GM19240 (cell line): ENCODE data around the gene CFAP299.
"Not testable (repeated sequence)": the region's sequence is repeated elsewhere in the genome, so short reads cannot be mapped to it uniquely, and the experiment has no call there.

Experiments
- DNase-seq: peaks from one replicate; pipeline ENCODE4 v3.0.0; 2011; ENCODE audit warnings: low spot score; ENCODE audit not compliant: insufficient read length

Gene CFAP299

DNA sequence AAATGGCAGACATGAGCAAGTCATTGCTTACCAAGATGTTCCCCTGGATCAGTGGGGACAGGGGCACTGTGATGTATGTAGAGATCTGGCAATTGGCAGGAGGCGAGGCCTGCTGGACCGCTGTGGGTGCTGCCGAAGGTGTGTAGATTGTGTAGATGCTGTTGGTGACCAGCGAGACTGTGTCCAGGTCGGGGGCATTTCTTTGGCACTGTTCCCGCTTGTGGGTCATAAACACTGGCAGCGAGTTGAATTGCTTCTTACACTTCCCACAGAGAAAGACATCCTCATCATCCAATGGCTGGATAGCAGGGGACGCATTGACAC lies 52.7 kb downstream of the CFAP299 start:
- no peak for DNase-seq

DNA sequence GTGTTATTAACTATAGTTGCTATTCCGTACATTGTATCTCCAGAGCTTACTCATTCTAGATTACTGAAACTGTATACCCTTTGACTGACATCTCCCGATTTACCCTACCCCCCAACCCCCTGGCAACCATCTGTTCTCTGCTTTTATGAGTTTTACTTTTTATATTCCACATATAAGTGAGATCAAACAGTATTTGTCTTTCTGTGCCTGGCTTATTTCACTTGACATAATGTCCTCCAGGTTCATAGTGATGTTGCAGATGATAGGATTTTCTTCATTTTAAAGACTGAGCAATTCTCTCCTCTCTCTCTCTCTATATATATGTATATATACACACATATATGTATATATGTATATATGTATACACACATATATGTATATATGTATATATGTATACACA lies 54.6 kb downstream of the CFAP299 start:
- DNase-seq: no peak

DNA sequence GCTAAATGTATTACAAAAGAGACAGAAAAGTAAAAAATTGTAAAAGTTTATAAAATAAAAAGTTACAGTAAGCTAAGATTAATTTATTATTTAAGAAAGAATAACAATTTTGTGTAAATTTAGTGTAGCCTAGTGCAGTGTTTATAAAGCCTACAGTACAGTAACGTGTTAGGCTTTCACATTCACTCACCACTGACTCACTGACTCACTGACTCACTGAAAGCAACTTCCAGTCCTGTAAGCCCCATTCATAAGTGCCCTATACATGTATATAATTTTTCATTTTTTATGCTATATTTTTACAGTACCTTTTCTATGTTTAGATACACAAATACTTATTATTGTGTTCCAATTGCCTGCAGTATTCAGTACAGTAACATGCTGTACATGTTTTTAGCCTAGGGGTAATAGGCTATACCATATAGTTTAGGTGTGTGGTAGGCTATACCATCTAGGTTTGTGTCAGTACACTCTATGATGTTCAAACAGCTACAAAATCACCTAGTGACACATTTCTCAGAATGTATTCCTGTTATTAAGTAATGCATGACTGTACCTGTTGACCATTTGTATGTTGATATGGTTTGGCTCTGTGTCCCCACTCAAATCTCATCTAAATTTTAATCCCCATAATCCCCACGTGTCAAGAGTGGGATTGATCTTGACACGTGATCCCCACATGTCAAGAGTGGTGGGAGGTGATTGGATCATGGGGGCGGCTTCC lies 57.9 kb downstream of the CFAP299 start:
- no peak for DNase-seq

DNA sequence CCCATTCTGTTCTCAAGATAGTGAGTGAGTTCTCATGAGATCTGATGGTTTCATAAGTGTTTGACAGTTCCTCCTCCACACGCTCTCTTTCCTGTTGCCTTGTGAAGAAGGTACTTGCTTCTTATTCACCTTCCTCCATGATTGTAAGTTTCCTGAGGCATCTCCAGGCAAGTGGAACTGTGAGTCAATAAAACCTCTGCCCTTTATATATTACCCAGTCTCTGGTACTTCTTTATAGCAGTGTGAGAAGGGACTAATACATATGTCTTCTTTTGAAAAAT lies 58.4 kb downstream of the CFAP299 start:
- DNase-seq: no peak

DNA sequence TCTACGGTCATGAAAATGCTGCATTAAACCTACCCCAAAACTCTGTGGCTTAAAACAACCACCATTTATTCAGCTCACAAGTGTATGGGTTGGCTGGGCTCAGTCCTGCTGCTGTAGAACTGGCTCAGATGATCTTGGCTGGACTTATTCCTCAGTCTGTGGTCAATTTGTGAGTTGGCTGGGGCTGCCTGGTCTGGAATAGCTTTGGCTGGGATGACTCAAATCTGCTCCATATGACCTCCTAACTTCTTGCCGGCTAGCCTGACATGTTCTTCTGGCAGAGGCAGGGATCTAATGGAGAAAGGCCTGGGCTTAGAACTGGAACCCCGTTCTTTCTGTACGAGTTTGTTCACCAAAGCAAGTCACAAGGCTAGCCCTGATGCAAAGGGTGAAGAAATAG lies 71.7 kb downstream of the CFAP299 start:
- no peak for DNase-seq

DNA sequence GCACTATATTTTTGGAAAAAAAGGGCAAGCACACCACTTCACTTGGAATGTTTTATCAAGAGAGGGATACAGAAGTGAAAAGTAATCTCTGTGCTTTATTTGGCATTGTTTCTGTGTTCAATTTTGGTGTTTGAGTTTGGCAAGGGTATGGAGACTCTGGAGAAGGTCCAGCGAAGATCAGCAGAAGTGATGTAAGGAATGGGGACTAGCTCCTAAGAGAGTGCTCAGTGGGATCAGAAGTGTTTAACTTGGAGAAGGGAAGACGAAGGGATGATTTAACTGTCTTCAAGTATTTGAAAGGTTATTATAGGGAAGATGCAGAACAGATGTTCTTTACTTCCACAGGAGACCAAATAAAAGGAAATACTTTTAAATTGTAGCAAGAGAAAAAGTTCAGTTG lies 74.3 kb downstream of the CFAP299 start:
- DNase-seq: no peak

DNA sequence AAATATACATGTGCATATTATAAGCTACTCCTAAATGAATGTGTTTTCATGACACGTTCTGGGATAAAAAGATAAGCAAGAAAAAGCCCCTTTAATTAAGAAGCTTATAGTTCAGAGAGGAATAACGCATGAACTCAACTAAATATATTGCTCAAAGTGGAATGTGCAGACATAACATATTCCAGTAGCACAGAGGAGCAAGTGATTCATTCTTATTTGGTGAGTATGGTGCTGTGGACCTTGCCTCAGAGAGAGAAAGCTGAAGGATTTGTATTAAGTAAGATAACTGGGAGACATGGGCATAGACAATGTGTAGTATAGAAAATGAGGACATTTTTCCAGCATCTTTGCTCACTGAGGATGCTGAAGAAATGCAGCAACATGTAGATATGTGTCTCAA lies 76.8 kb downstream of the CFAP299 start:
- no peak for DNase-seq

DNA sequence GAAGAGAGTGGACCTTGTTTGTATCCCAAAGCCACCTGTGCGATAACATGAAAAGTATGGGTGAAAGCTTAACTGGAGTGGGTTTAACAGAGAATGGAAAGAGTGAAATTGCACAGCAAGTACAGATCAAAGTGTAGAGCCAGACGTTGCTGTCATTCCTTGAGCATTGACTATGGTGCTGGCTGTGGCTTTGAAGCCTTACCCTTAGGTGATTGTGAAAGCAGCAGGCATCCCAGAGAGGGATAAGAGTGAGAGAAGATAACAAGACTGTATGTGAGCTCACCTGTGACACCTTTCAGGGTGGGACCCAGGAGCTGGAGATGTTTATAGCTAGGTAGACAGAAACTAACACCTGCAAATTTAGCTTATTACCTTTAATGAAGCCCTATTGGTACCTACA lies 77.6 kb downstream of the CFAP299 start:
- DNase-seq: no peak

DNA sequence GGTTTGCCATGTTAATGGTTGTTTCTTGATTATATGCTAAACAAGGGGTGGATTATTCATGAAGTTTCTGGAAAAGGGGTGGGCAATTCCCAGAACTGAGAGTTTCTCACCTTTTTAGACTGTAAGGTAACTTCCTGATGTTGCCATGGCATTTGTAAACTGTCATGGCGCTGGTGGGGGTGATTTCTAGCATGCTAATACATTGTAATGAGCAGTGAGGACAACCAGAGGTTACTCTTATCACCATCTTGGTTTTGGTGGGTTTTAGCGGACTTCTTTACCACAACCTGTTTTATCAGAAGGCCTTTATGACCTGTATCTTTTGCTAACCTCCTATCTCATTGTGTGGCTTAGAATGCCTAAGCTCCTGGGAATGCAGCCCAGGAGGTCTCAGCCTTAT lies 81.5 kb downstream of the CFAP299 start:
- DNase-seq: no peak

DNA sequence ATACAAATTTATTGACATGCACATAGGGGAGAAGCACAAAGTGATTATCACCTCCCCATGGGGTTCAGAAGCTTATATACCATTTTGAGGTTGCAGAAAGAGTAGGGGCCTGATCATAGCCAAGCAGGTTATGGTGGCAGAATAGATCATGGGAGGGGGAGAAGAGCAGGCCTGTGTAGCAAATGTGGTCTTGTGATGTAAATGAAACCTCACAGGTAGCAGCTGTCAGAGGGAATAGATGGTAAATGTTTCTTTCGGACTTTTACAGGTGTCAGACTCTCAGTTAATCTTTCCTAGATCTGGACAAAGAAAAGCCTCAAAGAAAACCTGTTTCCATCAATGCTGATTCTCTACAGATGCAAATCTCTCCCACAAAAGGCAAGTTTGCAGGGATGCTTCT lies 84.4 kb downstream of the CFAP299 start:
- no peak for DNase-seq

DNA sequence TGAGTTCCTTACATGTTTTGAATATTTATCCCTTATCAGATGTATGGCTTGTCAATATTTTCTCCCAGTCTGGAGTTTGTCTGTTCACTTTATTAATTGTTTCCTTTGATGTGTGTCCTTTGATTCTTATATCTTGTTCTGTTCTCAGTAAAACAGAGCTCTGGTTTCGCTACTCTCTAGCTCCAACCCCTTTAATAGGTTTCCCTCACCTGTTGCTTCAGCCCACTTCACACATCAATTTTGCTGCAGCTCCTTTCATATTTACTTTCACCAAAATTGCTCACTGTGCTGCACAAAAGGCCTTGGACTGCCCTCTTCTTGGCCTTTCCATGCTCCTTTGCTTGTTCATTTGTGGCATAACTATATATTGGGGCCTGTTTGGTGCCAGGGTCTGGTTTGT lies 85.1 kb downstream of the CFAP299 start:
- DNase-seq: no peak

DNA sequence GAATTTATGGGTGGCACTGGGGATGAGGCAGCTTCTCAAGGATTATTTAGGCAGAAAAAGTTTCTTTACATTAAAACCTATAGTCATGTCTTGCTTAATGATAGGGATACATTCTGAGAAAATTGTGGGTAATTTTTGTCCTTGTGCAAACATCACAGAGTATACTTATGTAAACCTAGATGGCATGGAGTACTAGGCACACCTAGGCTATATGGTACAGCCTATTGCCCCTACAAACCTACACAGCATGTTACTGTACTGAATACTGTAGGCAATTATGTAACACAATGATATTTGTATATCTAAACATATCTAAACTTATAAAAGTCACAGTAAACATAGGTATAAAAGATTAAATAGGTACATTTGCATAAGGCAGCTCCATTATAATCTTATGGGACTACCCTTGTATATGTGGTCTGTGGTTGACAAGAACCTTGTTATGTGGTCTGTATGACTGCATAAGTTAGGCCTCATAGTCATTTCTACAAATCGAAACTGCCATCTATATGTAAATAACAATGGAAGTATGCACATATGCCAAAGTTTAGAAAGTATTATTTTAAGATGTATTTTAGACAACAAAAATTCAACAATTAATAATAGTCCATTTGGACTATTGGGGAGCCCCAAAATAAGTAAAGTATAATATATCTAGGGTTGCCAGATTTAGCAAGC lies 87.3 kb downstream of the CFAP299 start:
- DNase-seq: no peak

DNA sequence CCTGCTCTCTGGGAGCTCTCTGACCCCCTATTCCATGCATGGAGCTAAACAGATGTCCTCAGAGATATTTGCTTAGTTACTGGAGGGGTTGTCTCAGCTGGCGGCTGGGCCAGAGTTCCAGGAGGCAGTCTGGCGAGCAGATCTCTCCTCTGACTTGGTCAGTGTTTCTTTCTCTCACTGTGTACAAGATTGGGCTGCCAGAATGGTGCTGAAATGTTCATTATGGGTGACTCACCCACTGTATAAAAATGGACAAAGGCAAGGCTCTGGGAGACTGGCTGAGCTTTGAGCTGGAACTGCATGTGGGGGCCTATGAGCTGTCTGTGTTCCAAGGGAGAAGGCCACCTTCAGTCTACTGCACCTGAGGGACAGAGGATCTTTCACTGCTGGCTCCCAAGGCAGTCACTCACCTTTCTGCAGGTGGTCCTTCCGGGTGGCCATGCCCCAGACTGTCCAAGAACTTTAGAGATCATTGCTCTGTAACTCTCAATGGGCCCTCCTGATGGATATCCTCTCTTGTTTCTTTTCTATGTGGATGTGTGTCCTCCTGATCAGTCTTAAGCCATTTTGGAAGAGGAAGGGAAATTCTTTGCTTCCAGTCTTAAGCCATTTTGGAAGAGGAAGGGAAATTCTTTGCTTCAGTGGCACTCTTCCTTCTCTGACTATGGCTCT lies 88.2 kb downstream of the CFAP299 start:
- no peak for DNase-seq

DNA sequence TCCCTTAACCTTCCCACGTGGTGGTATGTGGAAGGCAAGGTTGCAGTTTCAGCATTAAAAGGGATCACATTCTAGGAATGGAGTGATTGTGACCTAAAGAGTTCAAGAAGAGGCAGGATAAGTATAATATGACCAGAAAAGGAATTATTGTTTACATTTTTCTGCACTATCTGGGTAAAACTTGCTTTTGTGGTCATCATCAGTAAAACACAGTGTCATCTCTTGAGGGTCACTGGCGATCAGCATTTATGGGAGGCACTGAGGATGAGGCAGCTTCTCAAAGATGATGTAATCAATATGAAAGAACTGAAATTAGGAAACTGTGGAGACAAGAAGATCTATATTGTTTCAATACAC lies 88.7 kb downstream of the CFAP299 start:
- no peak for DNase-seq

DNA sequence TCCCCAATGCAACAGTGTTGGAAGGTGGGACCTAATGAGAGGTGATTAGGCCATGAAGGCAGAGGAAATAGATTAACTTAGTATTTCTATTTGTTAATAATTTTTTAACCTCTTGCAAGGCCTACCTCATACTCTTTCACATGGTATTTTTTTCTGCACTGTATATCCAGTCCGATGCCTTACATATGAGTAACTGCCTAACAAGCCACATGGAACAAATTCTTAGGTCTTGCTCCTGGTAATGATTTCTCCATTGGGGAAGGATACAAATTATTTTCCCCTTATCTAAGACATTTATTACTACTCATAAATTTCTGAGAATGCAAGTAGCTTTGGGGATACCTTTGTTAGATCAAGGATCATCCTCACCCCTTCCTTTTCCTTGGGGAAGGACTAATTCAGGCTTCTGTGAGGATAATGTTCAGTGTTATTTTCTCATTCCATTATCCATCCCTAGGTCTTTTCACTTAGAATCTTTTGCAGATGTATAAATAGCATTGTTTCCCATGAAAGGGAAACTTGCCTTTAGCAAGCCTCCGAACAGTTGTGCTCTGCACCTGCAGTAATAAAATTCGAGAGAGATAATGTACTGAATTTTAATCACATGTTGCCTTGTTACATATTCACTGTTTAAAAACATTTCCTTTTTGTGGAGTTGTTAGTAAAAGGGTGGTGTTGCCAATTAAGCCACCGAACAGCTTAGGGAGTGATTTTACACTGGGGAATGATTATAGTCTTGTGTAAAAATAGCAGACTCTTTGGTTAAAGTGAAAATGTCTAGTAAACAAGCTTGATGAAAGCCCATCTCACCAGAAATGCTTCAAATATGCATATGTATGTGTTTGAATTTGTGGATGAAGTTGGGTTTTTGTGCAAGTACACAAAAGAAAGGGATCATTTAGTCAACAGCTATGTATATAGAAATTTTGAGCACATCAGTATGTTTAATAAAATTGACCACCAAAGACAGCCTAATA lies 89.9 kb downstream of the CFAP299 start:
- no peak for DNase-seq

DNA sequence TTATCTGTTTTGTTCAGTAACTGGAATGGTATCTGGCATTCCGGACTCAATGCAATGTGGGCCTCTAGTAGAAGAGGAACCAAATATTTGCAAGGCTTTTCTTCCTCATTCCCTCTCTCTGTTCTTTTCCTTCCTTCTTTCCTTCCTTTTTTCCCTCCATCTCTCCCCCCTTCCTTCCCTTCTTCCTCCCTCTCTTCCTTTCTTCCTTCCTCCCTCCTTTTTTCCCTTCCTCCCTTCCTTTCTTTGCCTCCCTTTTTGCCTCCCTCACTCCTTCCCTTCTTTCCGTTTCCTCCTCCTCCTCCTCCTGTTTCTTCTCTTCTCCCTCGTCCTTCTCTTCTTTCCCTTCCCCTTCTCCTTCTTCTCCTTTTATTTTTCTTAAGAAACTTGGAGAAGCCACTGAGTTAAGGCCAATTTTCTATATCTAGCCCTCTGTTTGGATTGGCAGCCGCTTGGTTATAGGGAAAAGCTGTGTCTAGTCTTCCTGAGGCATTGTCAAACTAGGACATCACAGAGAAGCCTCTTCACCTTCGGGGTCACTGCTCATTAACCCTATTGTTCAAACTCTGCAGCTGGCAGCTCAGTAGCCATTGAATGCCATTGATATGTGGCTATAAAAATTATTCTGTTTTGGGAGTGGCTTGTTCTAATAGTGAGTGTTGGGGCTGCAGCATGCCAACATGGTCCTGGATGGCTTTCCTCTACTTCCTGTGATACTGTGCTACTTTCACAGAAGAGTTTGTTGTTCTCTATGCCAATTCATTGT lies 95.9 kb downstream of the CFAP299 start:
- no peak for DNase-seq

DNA sequence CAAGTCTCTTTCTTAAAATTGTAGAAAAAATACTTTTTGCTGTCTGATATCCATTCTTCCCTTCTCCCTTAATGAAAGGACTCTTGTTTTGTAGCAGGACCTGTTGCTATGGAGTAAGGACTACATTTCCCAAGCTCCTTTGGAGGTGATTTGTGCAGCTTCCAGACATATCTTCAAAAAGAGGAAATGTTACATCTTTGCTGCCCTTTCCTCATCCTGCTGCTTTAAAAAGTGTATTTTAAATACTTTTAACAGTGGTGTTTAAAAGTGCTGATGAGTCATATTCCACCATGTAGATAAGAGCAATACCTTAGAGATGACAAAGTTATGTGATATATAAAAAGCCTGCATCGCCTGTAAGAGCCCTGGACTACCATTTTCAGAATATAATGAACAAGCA lies 98.7 kb downstream of the CFAP299 start:
- DNase-seq: no peak

DNA sequence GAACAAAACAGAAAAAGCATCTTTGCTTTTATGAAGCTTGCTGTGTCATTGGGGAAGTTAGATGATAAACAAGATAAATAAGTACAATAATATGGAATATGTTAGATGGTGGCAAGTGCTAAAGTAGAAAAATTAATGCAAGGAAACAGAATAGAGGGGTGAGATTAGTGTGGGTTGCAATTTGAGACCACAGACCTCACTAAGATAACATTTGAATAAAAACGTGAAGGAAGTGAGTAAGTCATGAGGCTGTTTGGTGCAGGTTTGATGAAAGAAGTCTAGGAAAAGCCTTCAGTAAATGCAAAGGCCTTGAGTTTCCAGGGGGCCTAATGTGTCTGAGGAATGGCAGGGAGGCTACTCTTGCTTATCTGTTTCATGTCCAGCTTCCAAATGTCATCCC lies 102.5 kb downstream of the CFAP299 start:
- no peak for DNase-seq

DNA sequence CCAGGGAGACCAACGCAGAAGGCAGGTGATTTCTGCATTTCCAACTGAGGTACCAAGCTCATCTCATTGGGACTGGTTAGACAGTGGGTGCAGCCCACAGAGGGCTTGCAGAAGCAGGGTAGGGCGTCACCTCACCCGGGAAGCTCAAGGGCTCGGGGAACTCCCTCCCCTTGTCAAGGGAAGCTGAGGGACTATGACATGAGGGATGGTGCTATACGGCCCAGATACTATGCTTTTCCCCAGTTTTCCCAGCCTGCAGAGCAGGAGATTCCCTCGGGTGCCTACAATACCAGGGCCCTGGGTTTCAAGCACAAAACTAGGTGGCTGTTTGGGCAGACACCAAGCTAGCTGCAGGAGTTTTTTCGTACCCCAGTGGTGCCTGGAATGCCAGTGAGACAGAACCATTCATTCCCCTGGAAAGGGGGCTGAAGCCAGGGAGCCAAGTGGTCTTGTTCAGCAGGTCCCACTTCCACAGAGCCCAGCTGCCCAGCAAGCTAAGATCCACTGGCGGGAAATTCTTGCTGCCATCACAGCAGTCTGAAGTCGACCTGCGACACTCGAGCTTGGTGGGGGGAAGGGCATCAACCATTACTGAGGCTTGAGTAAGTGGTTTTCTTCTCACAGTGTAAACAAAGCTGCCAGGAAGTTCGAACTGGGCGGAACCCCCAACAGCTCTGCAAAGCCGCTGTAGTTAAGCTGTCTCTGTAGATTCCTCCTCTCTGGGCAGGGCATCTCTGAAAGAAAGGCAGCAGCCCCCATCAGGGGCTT lies 103.9 kb downstream of the CFAP299 start:
- not testable (repeated sequence) for DNase-seq

DNA sequence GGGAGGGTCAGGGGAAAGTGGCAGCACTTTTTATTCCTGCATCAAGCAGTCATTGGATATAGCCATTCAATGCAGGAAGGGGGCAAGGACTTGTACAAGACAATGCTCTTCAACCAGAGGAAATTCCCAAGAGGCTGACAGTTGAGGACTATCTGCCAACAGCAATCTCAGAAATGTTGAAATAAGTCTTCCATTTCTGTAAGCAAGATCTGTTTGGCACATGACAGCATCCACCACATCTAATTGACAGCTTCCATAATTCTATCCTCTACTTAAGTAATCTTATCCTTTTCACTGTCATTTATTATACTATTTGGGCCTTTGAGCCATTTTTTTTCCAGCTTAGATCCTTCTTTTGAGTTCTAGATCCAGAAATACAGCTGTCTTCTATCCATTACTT lies 110.7 kb downstream of the CFAP299 start:
- DNase-seq: no peak

DNA sequence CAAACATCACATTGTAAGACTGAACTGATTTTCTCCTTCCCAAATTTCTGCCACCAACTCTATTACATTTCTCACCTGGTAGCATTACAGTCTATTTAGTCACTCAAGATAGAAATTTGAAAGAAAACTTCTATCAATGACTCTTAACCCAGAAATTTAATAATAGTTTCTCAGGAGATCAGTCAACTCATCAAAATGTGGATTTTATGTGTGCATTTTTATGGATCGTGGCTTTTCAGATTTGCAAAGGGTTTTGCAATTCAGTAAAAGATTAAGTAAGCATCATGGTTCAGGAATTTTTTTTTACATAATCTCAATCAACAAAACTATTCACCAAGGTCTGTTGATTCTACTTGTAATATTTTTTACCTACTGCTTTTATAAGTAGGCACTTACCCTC lies 111.1 kb downstream of the CFAP299 start:
- no peak for DNase-seq
